ENCODE results near the gene GPHN.

DNA sequence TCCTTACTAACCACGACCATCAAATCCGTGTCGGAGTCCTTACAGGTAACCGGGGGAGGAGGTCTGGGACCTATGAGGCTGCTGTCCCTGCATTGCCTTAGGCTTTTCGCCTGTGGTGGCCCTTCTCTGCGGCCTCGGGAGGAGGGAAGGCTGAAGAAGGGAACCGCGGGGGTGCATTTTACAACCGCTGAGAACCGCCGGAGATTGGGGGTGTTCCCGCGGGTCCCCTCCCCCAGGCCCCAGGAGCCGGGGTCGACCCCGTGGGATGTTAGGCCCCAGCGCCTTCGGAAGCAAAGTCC lies 549 bp downstream of the GPHN start:
- TF ChIP-seq, protein P1, sequence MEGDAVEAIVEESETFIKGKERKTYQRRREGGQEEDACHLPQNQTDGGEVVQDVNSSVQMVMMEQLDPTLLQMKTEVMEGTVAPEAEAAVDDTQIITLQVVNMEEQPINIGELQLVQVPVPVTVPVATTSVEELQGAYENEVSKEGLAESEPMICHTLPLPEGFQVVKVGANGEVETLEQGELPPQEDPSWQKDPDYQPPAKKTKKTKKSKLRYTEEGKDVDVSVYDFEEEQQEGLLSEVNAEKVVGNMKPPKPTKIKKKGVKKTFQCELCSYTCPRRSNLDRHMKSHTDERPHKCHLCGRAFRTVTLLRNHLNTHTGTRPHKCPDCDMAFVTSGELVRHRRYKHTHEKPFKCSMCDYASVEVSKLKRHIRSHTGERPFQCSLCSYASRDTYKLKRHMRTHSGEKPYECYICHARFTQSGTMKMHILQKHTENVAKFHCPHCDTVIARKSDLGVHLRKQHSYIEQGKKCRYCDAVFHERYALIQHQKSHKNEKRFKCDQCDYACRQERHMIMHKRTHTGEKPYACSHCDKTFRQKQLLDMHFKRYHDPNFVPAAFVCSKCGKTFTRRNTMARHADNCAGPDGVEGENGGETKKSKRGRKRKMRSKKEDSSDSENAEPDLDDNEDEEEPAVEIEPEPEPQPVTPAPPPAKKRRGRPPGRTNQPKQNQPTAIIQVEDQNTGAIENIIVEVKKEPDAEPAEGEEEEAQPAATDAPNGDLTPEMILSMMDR (IDR thresholded peaks at IDR 0.05): no peak
- no peak for TF ChIP-seq POLR2A (IDR thresholded peaks at IDR 0.05)
